Measurements from ENCODE around the gene SRRM3.
A peak's percentile ranks its signal among the peaks of the same experiment; 100 is the strongest.
"Not testable (repeated sequence)": the region's sequence is repeated elsewhere in the genome, so short reads cannot be mapped to it uniquely, and the experiment has no call there.

SRRM3 gene

GRCh38 chr7:76282344-76283253 is 80.9 kb downstream of the SRRM3 start:
- TF ChIP-seq POLR2A (IDR thresholded peaks at IDR 0.05; ENCODE audit: low read depth, low read length) (no peak), SPI1 (IDR thresholded peaks at IDR 0.05; ENCODE audit: low read depth, low read length) (no peak), PAX5 (IDR thresholded peaks at IDR 0.05; ENCODE audit: insufficient read depth, low read length, severe bottlenecking) (no peak), POU2F2 (IDR thresholded peaks at IDR 0.05; ENCODE audit: low read depth, low read length) (no peak), POLR2AphosphoS5 (IDR thresholded peaks at IDR 0.05; ENCODE audit: low read depth, low read length) (no peak), TAF1 (IDR thresholded peaks at IDR 0.05; ENCODE audit: low read depth, low read length) (no peak)
- DNase-seq (ENCODE audit: insufficient read length, low spot score) (no peak), FAIRE-seq (no peak)

DNA sequence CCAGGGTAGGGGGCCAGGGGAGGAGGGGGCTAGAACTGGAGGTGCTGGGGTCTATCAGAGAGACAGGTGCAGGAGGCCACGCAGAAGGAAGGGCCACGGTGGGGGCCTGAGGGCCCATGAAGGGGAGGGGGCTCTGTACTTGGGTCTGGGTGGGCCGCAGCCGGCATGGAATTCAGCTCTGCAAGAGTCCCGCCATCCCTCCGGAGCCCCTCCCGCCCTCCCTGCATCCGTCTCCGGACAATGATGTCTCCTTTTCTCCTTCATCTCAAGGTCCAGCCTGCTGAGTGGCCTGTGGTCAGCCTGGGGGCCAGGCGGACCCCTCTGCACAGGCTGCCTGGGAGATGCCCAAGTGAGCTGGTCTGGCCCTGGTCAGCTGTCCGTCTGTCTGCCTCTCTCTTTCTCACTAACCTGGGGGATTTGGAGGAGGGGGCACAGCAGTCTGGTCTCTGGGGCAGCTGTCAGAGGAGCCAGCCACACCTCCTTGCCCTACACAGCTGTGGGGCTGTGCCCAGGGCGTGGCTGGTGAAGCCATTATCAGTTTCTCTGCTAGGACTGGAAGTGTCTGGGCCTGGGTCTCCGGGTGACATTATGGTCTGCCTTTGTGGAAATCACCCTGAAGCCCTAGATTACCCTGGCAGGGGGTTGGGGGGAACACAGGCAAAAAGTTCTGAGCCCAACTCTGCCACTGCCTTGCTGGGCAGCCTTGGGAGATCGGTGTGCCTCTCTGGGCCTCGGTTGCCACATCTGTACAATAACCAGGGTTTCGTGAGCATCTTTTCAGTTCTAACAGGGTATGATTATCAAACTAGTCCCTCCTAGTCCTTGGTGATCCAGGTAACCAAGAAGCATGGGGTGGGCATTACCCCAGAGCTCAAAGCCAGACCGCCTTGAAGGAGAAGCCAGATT is 81.8 kb downstream of the SRRM3 start:
- no peak for TF ChIP-seq SPI1 (IDR thresholded peaks at IDR 0.05; ENCODE audit: low read depth, low read length)
- FAIRE-seq = no peak
- no peak for DNase-seq (ENCODE audit: insufficient read length, low spot score)

- DNase-seq (ENCODE audit: insufficient read length, low spot score) (no peak), FAIRE-seq (no peak)
Measured at GRCh38 chr7:76285604-76286374, 84.1 kb downstream of the SRRM3 start.

DNA sequence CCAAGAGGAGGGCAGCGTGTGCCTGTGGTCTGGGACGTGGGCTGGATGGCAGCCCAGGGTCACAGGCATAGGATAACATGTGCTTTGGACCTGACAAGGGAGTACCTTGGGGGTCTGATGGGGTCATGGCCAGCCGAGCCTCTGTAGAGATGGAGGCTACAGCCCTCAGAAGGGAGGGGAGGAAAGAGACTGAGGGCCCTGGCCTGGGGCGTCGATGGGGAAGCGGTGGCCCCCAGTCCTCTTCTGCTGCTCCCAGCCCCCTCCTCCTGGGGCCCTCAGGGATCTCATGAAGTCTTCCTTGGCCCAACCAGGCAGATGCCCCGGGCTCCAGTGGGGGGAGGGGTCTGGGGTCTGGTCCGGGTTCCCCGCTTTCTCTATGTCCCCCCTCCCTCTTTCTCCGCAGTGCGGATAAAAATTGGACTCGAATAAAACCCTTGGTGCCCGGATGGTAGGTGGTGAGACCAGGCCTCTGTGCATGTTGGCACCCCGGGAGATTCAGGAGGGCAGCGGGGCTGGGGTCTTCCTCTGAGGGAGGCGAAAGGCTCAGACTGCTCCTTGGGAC is 85.2 kb downstream of the SRRM3 start:
- TF ChIP-seq POLR2AphosphoS5 (IDR thresholded peaks at IDR 0.05; ENCODE audit: low read depth, low read length) = no peak
- no peak for TF ChIP-seq PAX5 (IDR thresholded peaks at IDR 0.05; ENCODE audit: insufficient read depth, low read length, severe bottlenecking)
- no peak for TF ChIP-seq POLR2A (IDR thresholded peaks at IDR 0.05; ENCODE audit: low read depth, low read length)
- TF ChIP-seq TAF1 (IDR thresholded peaks at IDR 0.05; ENCODE audit: low read depth, low read length) = no peak
- TF ChIP-seq SPI1 (IDR thresholded peaks at IDR 0.05; ENCODE audit: low read depth, low read length) = no peak
- TF ChIP-seq POU2F2 (IDR thresholded peaks at IDR 0.05; ENCODE audit: low read depth, low read length) = no peak
- no peak for FAIRE-seq
- DNase-seq (ENCODE audit: insufficient read length, low spot score) = no peak

More at GRCh38 chr7:76285604-76286374, 84.1 kb downstream of the SRRM3 start:
- TF ChIP-seq PAX5 (IDR thresholded peaks at IDR 0.05; ENCODE audit: insufficient read depth, low read length, severe bottlenecking) (no peak), TAF1 (IDR thresholded peaks at IDR 0.05; ENCODE audit: low read depth, low read length) (no peak)

GRCh38 chr7:76290847-76291350 is 89.2 kb downstream of the SRRM3 start:
- DNase-seq (ENCODE audit: insufficient read length, low spot score); FAIRE-seq: not testable (repeated sequence)

GRCh38 chr7:76291351-76292212 is 89.9 kb downstream of the SRRM3 start:
- TF ChIP-seq POLR2A (IDR thresholded peaks at IDR 0.05; ENCODE audit: low read depth, low read length) (no peak), PAX5 (IDR thresholded peaks at IDR 0.05; ENCODE audit: insufficient read depth, low read length, severe bottlenecking) (no peak), POLR2AphosphoS5 (IDR thresholded peaks at IDR 0.05; ENCODE audit: low read depth, low read length) (no peak), SPI1 (IDR thresholded peaks at IDR 0.05; ENCODE audit: low read depth, low read length) (no peak), TAF1 (IDR thresholded peaks at IDR 0.05; ENCODE audit: low read depth, low read length) (no peak), POU2F2 (IDR thresholded peaks at IDR 0.05; ENCODE audit: low read depth, low read length) (no peak)
- peak; percentile 89 for DNase-seq (ENCODE audit: insufficient read length, low spot score)
- FAIRE-seq = peak; percentile 86

DNA sequence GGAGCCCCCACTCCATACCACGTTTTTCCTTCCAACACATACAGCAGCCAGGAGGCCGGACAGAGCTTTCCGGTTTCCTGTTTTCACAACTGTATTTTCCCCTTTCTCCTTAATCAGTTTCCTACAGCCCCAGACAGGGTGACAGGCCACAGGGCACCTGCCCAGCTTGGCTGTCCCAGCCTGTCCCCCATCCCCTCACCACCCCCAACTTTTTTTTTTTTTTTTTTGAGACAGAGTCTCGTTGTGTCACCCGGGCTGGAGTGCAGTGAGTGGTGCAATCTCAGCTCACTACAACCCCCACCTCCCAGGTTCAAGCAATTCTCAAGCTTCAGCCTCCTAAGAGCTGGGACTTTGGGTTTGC is 90.5 kb downstream of the SRRM3 start:
- no peak for FAIRE-seq
- DNase-seq (ENCODE audit: insufficient read length, low spot score) = no peak

GRCh38 chr7:76292911-76293310 is 91.2 kb downstream of the SRRM3 start:
- DNase-seq (ENCODE audit: insufficient read length, low spot score); FAIRE-seq: not testable (repeated sequence)

More for the DNA sequence above, 90.5 kb downstream of the SRRM3 start:
- TF ChIP-seq POLR2AphosphoS5 (IDR thresholded peaks at IDR 0.05; ENCODE audit: low read depth, low read length) (no peak), TAF1 (IDR thresholded peaks at IDR 0.05; ENCODE audit: low read depth, low read length) (no peak), SPI1 (IDR thresholded peaks at IDR 0.05; ENCODE audit: low read depth, low read length) (no peak), POLR2A (IDR thresholded peaks at IDR 0.05; ENCODE audit: low read depth, low read length) (no peak), POU2F2 (IDR thresholded peaks at IDR 0.05; ENCODE audit: low read depth, low read length) (no peak), PAX5 (IDR thresholded peaks at IDR 0.05; ENCODE audit: insufficient read depth, low read length, severe bottlenecking) (no peak)

DNA sequence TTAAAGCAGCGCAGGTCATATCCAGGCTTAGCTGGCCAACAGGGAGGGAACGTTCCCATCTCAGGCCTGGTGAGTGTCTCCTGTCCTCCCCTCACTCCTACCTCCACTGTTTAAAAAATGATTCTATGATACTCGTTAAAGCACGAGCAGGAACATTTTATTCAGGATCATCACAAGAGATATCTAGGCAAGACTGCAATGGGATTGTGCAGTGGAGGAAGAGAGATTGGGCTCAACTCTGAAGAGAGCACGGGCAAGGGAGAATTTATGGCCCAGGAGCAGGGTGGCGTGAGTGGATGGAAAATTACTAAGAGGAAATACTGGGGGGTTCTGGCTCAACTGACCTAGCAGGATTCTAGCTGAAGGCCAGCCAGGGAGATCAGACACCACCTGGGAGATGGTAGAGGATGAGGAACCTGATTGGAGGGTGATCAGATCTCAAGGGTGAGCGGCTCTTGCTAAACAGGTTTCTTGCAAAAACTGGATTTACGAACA is 91.8 kb downstream of the SRRM3 start:
- no peak for FAIRE-seq
- DNase-seq (ENCODE audit: insufficient read length, low spot score) = no peak
- TF ChIP-seq SPI1 (IDR thresholded peaks at IDR 0.05; ENCODE audit: low read depth, low read length) (no peak), POLR2AphosphoS5 (IDR thresholded peaks at IDR 0.05; ENCODE audit: low read depth, low read length) (no peak), POLR2A (IDR thresholded peaks at IDR 0.05; ENCODE audit: low read depth, low read length) (no peak), POU2F2 (IDR thresholded peaks at IDR 0.05; ENCODE audit: low read depth, low read length) (no peak), TAF1 (IDR thresholded peaks at IDR 0.05; ENCODE audit: low read depth, low read length) (no peak), PAX5 (IDR thresholded peaks at IDR 0.05; ENCODE audit: insufficient read depth, low read length, severe bottlenecking) (no peak)

All from GM12891 (cell line).